K562 (cell line): ENCODE results near the gene WAS.

ENCODE experiments used
- ATF1 ChIP-seq, 2 experiments: fragments of 450-650 bp in 1 of 2; IDR thresholded peaks; 2 replicates each; pipeline ENCODE4 v1.6.1; 2016; ENCODE audit warnings: missing compliant biosample characterization in 1 of 2, missing genetic modification characterization in 1 of 2
- CHD2 ChIP-seq: IDR thresholded peaks from 2 replicates; pipeline ENCODE4 v1.6.1; 2011; ENCODE audit warnings: low read depth, low read length
- CTCF ChIP-seq, 3 experiments: IDR thresholded peaks in 2 of 3; conservative IDR thresholded peaks in 1 of 3; 2 replicates each; pipeline ENCODE4 v1.5.1; 2011 to 2012; ENCODE audit warnings: low read length in 3 of 3, mild to moderate bottlenecking in 3 of 3, control low read depth in 2 of 3, improper control_type of control experiment in 1 of 3, inconsistent platforms in 1 of 3, low read depth in 1 of 3, mixed read lengths in 1 of 3, moderate library complexity in 1 of 3; ENCODE audit not compliant: insufficient read depth in 2 of 3
- ETV5 ChIP-seq: sonication (generic); formaldehyde crosslinking; IDR thresholded peaks from 2 replicates; pipeline ENCODE4 v1.4.0; 2020; ENCODE audit warnings: low read depth, mild to moderate bottlenecking, missing genetic modification reagents
- EZH2 ChIP-seq: IDR thresholded peaks from 2 replicates; pipeline ENCODE4 v1.6.1; 2012; ENCODE audit warnings: low read depth, mild to moderate bottlenecking, inconsistent platforms, low read length, borderline replicate concordance
- JUN ChIP-seq, 2 experiments: sonication (generic) in 1 of 2; formaldehyde crosslinking in 1 of 2; IDR thresholded peaks; 2 replicates each; pipeline versions ENCODE4 v1.6.1 to v1.8.0; 2012 to 2022; ENCODE audit warnings: borderline replicate concordance in 2 of 2, mild to moderate bottlenecking in 2 of 2, improper control_type of control experiment in 1 of 2, low read depth in 1 of 2, low read length in 1 of 2, missing genetic modification reagents in 1 of 2
- POLR2A ChIP-seq: fragments of 450-650 bp; conservative IDR thresholded peaks from 2 replicates; pipeline ENCODE4 v1.6.1; 2016
- POLR2AphosphoS5 ChIP-seq: IDR thresholded peaks from 2 replicates; pipeline ENCODE4 v1.6.1; 2011; ENCODE audit warnings: mild to moderate bottlenecking, low read depth, low read length, moderate library complexity; ENCODE audit not compliant: control insufficient read depth, insufficient read depth
- SRF ChIP-seq, 2 experiments: fragments of 250-450, 450-650 bp in 1 of 2; sonication (Bioruptor Pico) in 1 of 2; sonication (generic) in 1 of 2; formaldehyde crosslinking; IDR thresholded peaks; 2 replicates each; pipeline versions ENCODE4 v1.5.0 to v1.5.1; 2020 to 2022; ENCODE audit warnings: mild to moderate bottlenecking in 1 of 2, missing genetic modification reagents in 1 of 2
- ZNF408 ChIP-seq: fragments of 250-450 bp; sonication (Bioruptor Pico); IDR thresholded peaks from 2 replicates; pipeline ENCODE4 v1.4.0; 2020; ENCODE audit warnings: low read depth, mild to moderate bottlenecking, moderate library complexity
- ZNF586 ChIP-seq: fragments of 450-650 bp; formaldehyde crosslinking; conservative IDR thresholded peaks from 2 replicates; pipeline ENCODE4 v1.4.0; 2020; ENCODE audit warnings: mild to moderate bottlenecking, moderate library complexity

- TF ChIP-seq ETV5 (CRISPR knock-in tag) (no peak), JUN (IDR thresholded peaks at IDR 0.05; ENCODE audit: borderline replicate concordance, low read depth, low read length) (no peak), JUN (CRISPR knock-in tag; IDR thresholded peaks at IDR 0.05; ENCODE audit: borderline replicate concordance) (no peak), CHD2 (no peak), ZNF408 (no peak), EZH2 (no peak), ATF1 (CRISPR knock-in tag; IDR thresholded peaks at IDR 0.05) (no peak), ATF1 (tag; IDR thresholded peaks at IDR 0.05) (no peak), ZNF586 (CRISPR knock-in tag) (no peak), POLR2A (no peak), SRF (CRISPR knock-in tag; IDR thresholded peaks at IDR 0.05) (no peak), POLR2AphosphoS5 (no peak), CTCF (IDR thresholded peaks at IDR 0.05 in 2 of 3, conservative IDR thresholded peaks at IDR 0.05 in 1 of 3; ENCODE audit: insufficient read depth in 2 of 3, low read depth in 1 of 3, low read length in 3 of 3) (no peak)
These were observed 34.5 kb upstream of the WAS start for GRCh38 chrX:48649102-48649501.
